Measurements from ENCODE around the gene TCF15.

GRCh38 chr20:600736-601135 lies 9.4 kb downstream of the TCF15 start:
- TF ChIP-seq ZFP30 (CRISPR knock-in tag; IDR thresholded peaks at IDR 0.05), result no peak
- no peak for TF ChIP-seq PATZ1 (CRISPR knock-in tag; IDR thresholded peaks at IDR 0.05; ENCODE audit: borderline replicate concordance)
- no peak for TF ChIP-seq ZNF70 (CRISPR knock-in tag; IDR thresholded peaks at IDR 0.05)
- no peak for TF ChIP-seq GLIS3 (CRISPR knock-in tag; IDR thresholded peaks at IDR 0.05)
- TF ChIP-seq ZFP3 (CRISPR knock-in tag; IDR thresholded peaks at IDR 0.05), result no peak
- no peak for TF ChIP-seq TSHZ2 (CRISPR knock-in tag; IDR thresholded peaks at IDR 0.05)
- no peak for TF ChIP-seq POU6F1 (CRISPR knock-in tag; IDR thresholded peaks at IDR 0.05; ENCODE audit: borderline replicate concordance, low read depth)
- no peak for TF ChIP-seq RARB (CRISPR knock-in tag; IDR thresholded peaks at IDR 0.05)
- no peak for TF ChIP-seq CREB5 (CRISPR knock-in tag; IDR thresholded peaks at IDR 0.05; ENCODE audit: low read depth)
- no peak for TF ChIP-seq SNAI2 (CRISPR knock-in tag; IDR thresholded peaks at IDR 0.05)
- no peak for TF ChIP-seq ZNF8 (CRISPR knock-in tag; IDR thresholded peaks at IDR 0.05)
- no peak for TF ChIP-seq ZNF565 (CRISPR knock-in tag; conservative IDR thresholded peaks at IDR 0.05; ENCODE audit: low read depth)

Measured in SK-N-SH treated with all-trans-retinoic acid at 6 μM for 48 hours (cell line).